ENCODE measurements around the gene GPC4.

GRCh38 chrX:133267621-133268020, 147.7 kb downstream of the GPC4 start:
- TF ChIP-seq CTCF (conservative IDR thresholded peaks at IDR 0.05 in 1 of 2, IDR thresholded peaks at IDR 0.05 in 1 of 2; ENCODE audit: extremely low read depth in 1 of 2, insufficient read depth in 1 of 2, low read depth in 1 of 2, low read length in 2 of 2) (no peak), EZH2 (IDR thresholded peaks at IDR 0.05; ENCODE audit: borderline replicate concordance, low read length) (no peak)
